ENCODE results near the gene AP1B1. TPM values are rescaled to one million over a fixed set of nuclear protein-coding genes. Genes with fewer than 3 reads are reported as not detected.

AP1B1 gene
- total and polyA plus RNA-seq, 4 donors = 22.3 to 71.9 (median 44.2) TPM

GRCh38 chr22:29290061-29290460 lies 98.3 kb downstream of the AP1B1 start:
- Histone ChIP-seq H3K27me3 (ENCODE audit: control insufficient read depth in 1 of 2, insufficient read depth in 2 of 2, low read length in 1 of 2) (no peaks in the 10 kb centered on the region), H3K27ac (ENCODE audit: low read depth in 1 of 2, low read length in 2 of 2) (no peak overlapping the region), H3K36me3 (ENCODE audit: control insufficient read depth in 1 of 2, insufficient read depth in 2 of 2, low read length in 1 of 2) (peaks cover 5 to 11% of the 10 kb centered on the region in 2 donors), H3K9me3 (ENCODE audit: control insufficient read depth, low read length) (no peaks in the 10 kb centered on the region), H3K4me1 (ENCODE audit: control insufficient read depth in 1 of 2, insufficient read depth in 2 of 2, low read length in 2 of 2) (no peaks in the 10 kb centered on the region), H3K4me3 (ENCODE audit: low read length in 2 of 2) (no peak overlapping the region)
- ATAC-seq (ENCODE audit: low FRiP score) = no peak
- no peak for DNase-seq
- intact Hi-C loops (cut with DNase I) = no loop called here
- WGBS, 2 donors = 46 to 50% methylated on average over 5 of the region's 5 CpGs

- no peak overlapping the region for H3K27ac ChIP-seq (ENCODE audit: low read depth in 1 of 2, low read length in 2 of 2)
Measured at GRCh38 chr22:29288837-29289236, 99.5 kb downstream of the AP1B1 start.

GRCh38 chr22:29284196-29284595 lies 104.2 kb downstream of the AP1B1 start:
- H3K27me3 ChIP-seq (ENCODE audit: control insufficient read depth in 1 of 2, insufficient read depth in 2 of 2, low read length in 1 of 2) = no peaks in the 10 kb centered on the region
- no peaks in the 10 kb centered on the region for H3K4me1 ChIP-seq (ENCODE audit: control insufficient read depth in 1 of 2, insufficient read depth in 2 of 2, low read length in 2 of 2)
- DNase-seq (no peak), ATAC-seq (ENCODE audit: low FRiP score) (no peak)
- 90% methylated on average over 3 of the region's 3 CpGs for WGBS, 2 donors
- H3K9me3 ChIP-seq (ENCODE audit: control insufficient read depth, low read length) = no peaks in the 10 kb centered on the region
- H3K36me3 ChIP-seq (ENCODE audit: control insufficient read depth in 1 of 2, insufficient read depth in 2 of 2, low read length in 1 of 2) = peaks cover 7 to 10% of the 10 kb centered on the region in 2 donors
- H3K27ac ChIP-seq (ENCODE audit: low read depth in 1 of 2, low read length in 2 of 2) = no peak overlapping the region
- H3K4me3 ChIP-seq (ENCODE audit: low read length in 2 of 2) = no peak overlapping the region
- intact Hi-C loops (cut with DNase I) = no loop called here

More at GRCh38 chr22:29288837-29289236, 99.5 kb downstream of the AP1B1 start:
- Histone ChIP-seq H3K4me3 (ENCODE audit: low read length in 2 of 2) (no peak overlapping the region), H3K27me3 (ENCODE audit: control insufficient read depth in 1 of 2, insufficient read depth in 2 of 2, low read length in 1 of 2) (no peaks in the 10 kb centered on the region), H3K36me3 (ENCODE audit: control insufficient read depth in 1 of 2, insufficient read depth in 2 of 2, low read length in 1 of 2) (peaks cover 5 to 14% of the 10 kb centered on the region in 2 donors), H3K4me1 (ENCODE audit: control insufficient read depth in 1 of 2, insufficient read depth in 2 of 2, low read length in 2 of 2) (no peaks in the 10 kb centered on the region), H3K9me3 (ENCODE audit: control insufficient read depth, low read length) (no peaks in the 10 kb centered on the region)
- no peak for ATAC-seq (ENCODE audit: low FRiP score)
- no peak for DNase-seq
- 31 to 45% methylated on average over 2 of the region's 2 CpGs for WGBS, 2 donors
- intact Hi-C loops (cut with DNase I) = no loop called here

- intact Hi-C loops (cut with DNase I) = no loop called here
- Histone ChIP-seq H3K27ac (ENCODE audit: low read depth in 1 of 2, low read length in 2 of 2) (no peak overlapping the region), H3K4me1 (ENCODE audit: control insufficient read depth in 1 of 2, insufficient read depth in 2 of 2, low read length in 2 of 2) (peaks cover 0 to 3% of the 10 kb centered on the region in 2 donors), H3K27me3 (ENCODE audit: control insufficient read depth in 1 of 2, insufficient read depth in 2 of 2, low read length in 1 of 2) (no peaks in the 10 kb centered on the region), H3K9me3 (ENCODE audit: control insufficient read depth, low read length) (no peaks in the 10 kb centered on the region), H3K36me3 (ENCODE audit: control insufficient read depth in 1 of 2, insufficient read depth in 2 of 2, low read length in 1 of 2) (peaks cover 7 to 8% of the 10 kb centered on the region in 2 donors), H3K4me3 (ENCODE audit: low read length in 2 of 2) (no peak overlapping the region)
- WGBS, 2 donors = 96 to 97% methylated on average over 1 of the region's 1 CpG
- ATAC-seq (ENCODE audit: low FRiP score) (no peak), DNase-seq (no peak)
Measured at GRCh38 chr22:29277927-29278326, 110.4 kb downstream of the AP1B1 start.

Small RNAs within 50 kb of the gene (microRNA-seq; reads per million reads assigned to microRNA genes)
- gene MIR3653 = 12.5 to 12.9 reads per million in 2 donors

Other genes starting within 250 kb of the AP1B1 start
- 1 to 10 TPM; 1.2 to 7.0 TPM for gene EMID1, start 182.7 kb downstream of the AP1B1 start, total RNA-seq
- under 1 TPM; 0.13 to 0.69 TPM for gene EMID1, start 182.7 kb downstream of the AP1B1 start, polyA plus RNA-seq
- 10 to 100 TPM in 1 of 2 donors, 1 to 10 TPM in 1; 9.0 to 17.4 TPM for gene RHBDD3, start 120.6 kb downstream of the AP1B1 start, total RNA-seq
- 10 to 100 TPM in 1 of 2 donors, 1 to 10 TPM in 1; 5.5 to 19.4 TPM for gene RHBDD3, start 120.6 kb downstream of the AP1B1 start, polyA plus RNA-seq
- gene EWSR1, start 120.3 kb downstream of the AP1B1 start, total RNA-seq = 100 to 1,000 TPM; 176 to 184 TPM
- gene EWSR1, start 120.3 kb downstream of the AP1B1 start, polyA plus RNA-seq = 100 to 1,000 TPM in 1 of 2 donors, 10 to 100 TPM in 1; 74.8 to 207 TPM
- 10 to 100 TPM; 21.0 to 22.3 TPM for gene GAS2L1, start 81.9 kb downstream of the AP1B1 start, total RNA-seq
- gene GAS2L1, start 81.9 kb downstream of the AP1B1 start, polyA plus RNA-seq = 10 to 100 TPM; 11.4 to 21.5 TPM
- gene RASL10A, start 72.9 kb downstream of the AP1B1 start, total RNA-seq = 1 to 10 TPM; 3.0 to 3.5 TPM
- under 1 TPM in 1 of 2 donors, not detected in 1; 0.49 TPM for gene RASL10A, start 72.9 kb downstream of the AP1B1 start, polyA plus RNA-seq
- gene RFPL1, start 50.0 kb upstream of the AP1B1 start, total RNA-seq = not detected
- gene RFPL1, start 50.0 kb upstream of the AP1B1 start, polyA plus RNA-seq = not detected
- gene NEFH, start 91.6 kb upstream of the AP1B1 start, total RNA-seq = under 1 TPM; 0.36 to 0.63 TPM
- under 1 TPM in 1 of 2 donors, not detected in 1; 0.38 TPM for gene NEFH, start 91.6 kb upstream of the AP1B1 start, polyA plus RNA-seq
- gene THOC5, start 165.2 kb upstream of the AP1B1 start, total RNA-seq = 10 to 100 TPM; 50.6 to 60.6 TPM
- gene THOC5, start 165.2 kb upstream of the AP1B1 start, polyA plus RNA-seq = 100 to 1,000 TPM in 1 of 2 donors, 10 to 100 TPM in 1; 18.3 to 174 TPM
- gene NIPSNAP1, start 192.5 kb upstream of the AP1B1 start, total RNA-seq = 10 to 100 TPM in 1 of 2 donors, 1 to 10 TPM in 1; 8.8 to 19.9 TPM
- 10 to 100 TPM; 14.3 to 18.9 TPM for gene NIPSNAP1, start 192.5 kb upstream of the AP1B1 start, polyA plus RNA-seq
- gene NF2, start 215.1 kb upstream of the AP1B1 start, total RNA-seq = 10 to 100 TPM; 35.6 TPM
- gene NF2, start 215.1 kb upstream of the AP1B1 start, polyA plus RNA-seq = 1 to 10 TPM; 5.0 to 9.3 TPM

Data from aorta (tissue), 5 donors.